22Rv1 (cell line): Measurements from ENCODE around the gene TAOK3.

Source experiments
- ZFX ChIP-seq: fragments of 450-650 bp; IDR thresholded peaks from 2 replicates; pipeline ENCODE4 v1.6.1; 2017; ENCODE audit warnings: antibody characterized with exemption, borderline replicate concordance
- TF ChIP-seq, protein P1 (sequence below): fragments of 450-650 bp; IDR thresholded peaks from 2 replicates; pipeline ENCODE4 v1.5.1; 2017; ENCODE audit warnings: mild to moderate bottlenecking

DNA sequence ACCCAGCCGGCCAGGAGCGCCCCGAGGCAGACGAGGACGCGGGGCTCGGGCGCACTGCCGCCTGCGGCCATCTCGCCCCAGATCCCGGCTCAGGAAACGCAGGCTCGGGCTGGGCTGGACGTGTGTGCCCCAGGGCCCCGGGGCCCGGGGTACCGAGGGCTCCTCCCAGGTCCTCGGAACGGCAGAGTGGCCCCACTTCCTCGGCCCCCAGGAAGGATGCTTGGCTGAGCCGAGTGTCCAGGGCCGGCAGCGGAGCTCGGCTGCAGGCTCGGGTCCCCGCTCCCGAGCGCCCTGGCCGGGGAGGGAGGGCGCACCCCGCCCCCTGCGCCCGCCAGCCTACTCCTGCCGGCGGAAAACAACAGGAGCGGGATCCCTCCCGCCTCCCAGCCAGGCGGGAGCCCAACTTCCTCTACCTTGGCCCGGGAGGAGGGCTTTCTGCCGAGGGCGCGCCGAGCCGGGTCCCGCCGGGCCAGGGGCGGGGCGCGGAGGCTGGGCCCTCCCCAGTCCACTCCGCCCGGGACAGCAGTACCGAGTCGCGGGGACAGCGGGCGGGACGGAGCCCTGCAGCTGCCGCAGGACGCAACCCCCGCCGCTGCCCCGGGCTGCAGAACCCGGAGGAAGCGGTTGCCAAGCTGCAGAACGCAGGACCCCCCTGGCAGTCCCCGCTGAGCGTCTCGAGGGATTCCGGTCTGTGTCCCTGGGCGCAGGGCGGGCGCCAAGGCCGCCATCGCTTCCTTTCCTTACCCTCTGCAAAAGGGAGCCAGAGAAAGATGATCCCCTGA is 268.9 kb downstream of the TAOK3 start, which contains the start of gene VSIG10:
- TF ChIP-seq, protein P1, sequence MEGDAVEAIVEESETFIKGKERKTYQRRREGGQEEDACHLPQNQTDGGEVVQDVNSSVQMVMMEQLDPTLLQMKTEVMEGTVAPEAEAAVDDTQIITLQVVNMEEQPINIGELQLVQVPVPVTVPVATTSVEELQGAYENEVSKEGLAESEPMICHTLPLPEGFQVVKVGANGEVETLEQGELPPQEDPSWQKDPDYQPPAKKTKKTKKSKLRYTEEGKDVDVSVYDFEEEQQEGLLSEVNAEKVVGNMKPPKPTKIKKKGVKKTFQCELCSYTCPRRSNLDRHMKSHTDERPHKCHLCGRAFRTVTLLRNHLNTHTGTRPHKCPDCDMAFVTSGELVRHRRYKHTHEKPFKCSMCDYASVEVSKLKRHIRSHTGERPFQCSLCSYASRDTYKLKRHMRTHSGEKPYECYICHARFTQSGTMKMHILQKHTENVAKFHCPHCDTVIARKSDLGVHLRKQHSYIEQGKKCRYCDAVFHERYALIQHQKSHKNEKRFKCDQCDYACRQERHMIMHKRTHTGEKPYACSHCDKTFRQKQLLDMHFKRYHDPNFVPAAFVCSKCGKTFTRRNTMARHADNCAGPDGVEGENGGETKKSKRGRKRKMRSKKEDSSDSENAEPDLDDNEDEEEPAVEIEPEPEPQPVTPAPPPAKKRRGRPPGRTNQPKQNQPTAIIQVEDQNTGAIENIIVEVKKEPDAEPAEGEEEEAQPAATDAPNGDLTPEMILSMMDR, result peak; percentile 5; the same call in 1 of the 2 replicates
- TF ChIP-seq ZFX, result no peak
